Heart right ventricle (tissue), 16 donors: ENCODE data around the gene GLIPR2. TPM values are rescaled to one million over a fixed set of nuclear protein-coding genes. Genes with fewer than 3 reads are reported as not detected.

Experiments
- ATAC-seq, 8 donors: fragments of 200-7000 bp; cut with Tn5 transposase; one replicate each; pipeline ENCODE4 v1.9.1; 2020; ENCODE audit warnings: mild to moderate bottlenecking in 8 of 8, moderate library complexity in 8 of 8, moderate number of reproducible peaks in 1 of 8
- DNase-seq, 2 donors: peaks; one replicate each; pipeline ENCODE4 v3.0.0-alpha.2; 2020
- H3K27ac ChIP-seq, 10 donors: fragments of 200-600 bp; sonication (generic) in 2 of 10; one replicate each; pipeline versions ENCODE4 v1.5.0 to v1.8.0; 2020 to 2022; ENCODE audit warnings: mild to moderate bottlenecking in 3 of 10
- H3K27me3 ChIP-seq, 7 donors: fragments of 200-600 bp; one replicate each; pipeline ENCODE4 v1.8.0; 2021 to 2022; ENCODE audit warnings: mild to moderate bottlenecking in 2 of 7
- H3K36me3 ChIP-seq, 9 donors: fragments of 200-600 bp; sonication (generic) in 1 of 9; one replicate each; pipeline versions ENCODE4 v1.5.0 to v1.8.0; 2020 to 2022; ENCODE audit warnings: mild to moderate bottlenecking in 2 of 9
- H3K4me1 ChIP-seq, 9 donors: fragments of 200-600 bp; sonication (generic) in 1 of 9; one replicate each; pipeline versions ENCODE4 v1.5.0 to v1.8.0; 2020 to 2022; ENCODE audit warnings: mild to moderate bottlenecking in 4 of 9
- H3K4me3 ChIP-seq, 10 donors: fragments of 200-600 bp; sonication (generic) in 2 of 10; one replicate each; pipeline versions ENCODE4 v1.5.0 to v1.8.0; 2020 to 2022; ENCODE audit warnings: mild to moderate bottlenecking in 7 of 10, moderate library complexity in 2 of 10
- H3K9me3 ChIP-seq, 11 donors: fragments of 200-600 bp in 10 of 11; sonication (generic) in 2 of 11; one replicate each; pipeline versions ENCODE4 v1.5.0 to v1.8.0; 2013 to 2022; ENCODE audit warnings: mild to moderate bottlenecking in 2 of 11, control low read depth in 1 of 11, moderate library complexity in 1 of 11
- CTCF ChIP-seq, 9 donors: fragments of 200-600 bp; sonication (generic) in 2 of 9; IDR thresholded peaks; one replicate each; pipeline versions ENCODE4 v1.5.0 to v1.8.0; 2021 to 2022; ENCODE audit warnings: antibody characterized with exemption in 9 of 9, mild to moderate bottlenecking in 5 of 9, moderate library complexity in 1 of 9
- WGBS, 2 donors: extraction: QIAGEN DNeasy Blood & Tissue Kit; methylation state at CpG; one replicate each; pipeline ENCODE4 v1.1.7; 2013; ENCODE audit warnings: inconsistent platforms in 1 of 2; 5-methylcytosine and 5-hydroxymethylcytosine counted together
- intact Hi-C, 10 donors: fragments of 100-400 bp; cut with DNase I; formaldehyde crosslinking; loops; one replicate each; pipeline versions ENCODE4 v1.11.1 to v1.14.2; 2022
- polyA plus RNA-seq, 2 donors: library from polyadenylated mRNA; stranded (reverse); fragments of 200-250 nt; gene quantifications; one replicate each; pipeline ENCODE4 v1.2.3, GENCODE V29; 2013
- total RNA-seq, 10 donors: library from RNA; stranded (reverse); fragmentation: NEBNext Ultra II Directional in 3 of 10; extraction: Animal tissue kit (Norgen Biotek cat#: 25700) in 3 of 10; gene quantifications; one replicate each; pipeline versions ENCODE4 v1.2.1 to v1.2.4, GENCODE V29; 2021 to 2023
- donor health status: Arrhythmogenic right ventricular cardiomyopathy.
- donor health status: ischemic (EF 13 %, LVEDD 7.1; RV severe dilation, severe dysfunction).
- donor health status: healthy with polysubstance abuse.
- donor health status: DM: no; HTN: yes; CAD: no.
- donor health status: DM: no; HTN: no; CAD: no.
- donor health status: ischemic (EF 25% LVEDD 6.9; RV normal size, moderate dysfunction).
- donor health status: ischemic (EF 25% LVEDD 5.7; RV mildly dilated, moderate dysfunction).
- donor health status: healthy.
- donor health status: DM: yes; HTN: yes; CAD: no.
- donor health status: Ischemic cardiomyopathy.
- donor health status: ischemic (EF 35%, LVEDD 5.7; RV mildly dilated, moderate dysfunction).
- donor health status: nonischemic (EF 11% LVEDD 7.7; RV severe dilation, severe dysfunction).
- donor health status: DM: yes; HTN: yes; CAD: no.
- donor health status: PGD.
- donor health status: ischemic (EF 29% LVEDD 5.4; RV normal size, mild dysfunction).
- donor health status: nonischemic (EF 23%, LVEDD 6.1; RV moderate dilation, normal function).

GLIPR2 gene
- total and polyA plus RNA-seq, 12 donors: 4.7 to 19.2 (median 7.1) TPM

- H3K27me3 ChIP-seq: no peaks in the 10 kb centered on the region
- H3K4me3 ChIP-seq: no peak overlapping the region
- H3K27ac ChIP-seq: no peak overlapping the region
- TF ChIP-seq CTCF (IDR thresholded peaks at IDR 0.05): no peak
- intact Hi-C loops: loop anchor here in 1 of 10 donors (5.0 kb wide), 1 partner anchor 139 kb away; no protein-coding TSS in a partner anchor
- 87 to 90% methylated on average over 5 of the region's 5 CpGs for WGBS, 2 donors
- ATAC-seq (no peak), DNase-seq (no peak)
- no peaks in the 10 kb centered on the region for H3K36me3 ChIP-seq
- no peaks in the 10 kb centered on the region for H3K9me3 ChIP-seq
- H3K4me1 ChIP-seq: peaks cover 10 to 26% (median 21%) of the 10 kb centered on the region in 9 donors
These were observed 51.7 kb downstream of the GLIPR2 start for GRCh38 chr9:36188212-36188611.

GRCh38 chr9:36189976-36190375 is 53.4 kb downstream of the GLIPR2 start:
- intact Hi-C loops: loop anchor here in 7 of 10 donors (2.0 to 10.0 kb wide), 6 partner anchors 67 to 372 kb away; partner anchors contain the start of gene GNE (in 2 of the 7)
- Histone ChIP-seq H3K9me3 (no peaks in the 10 kb centered on the region), H3K36me3 (peaks cover 0 to 11% (median 0%) of the 10 kb centered on the region in 9 donors), H3K4me3 (peak overlapping the region; percentile 15 to 97 (median 85)), H3K27me3 (no peaks in the 10 kb centered on the region), H3K4me1 (peaks cover 12 to 44% (median 38%) of the 10 kb centered on the region in 9 donors), H3K27ac (peak overlapping the region in 9 of 10 donors; percentile 83 to 95 (median 89))
- 5 to 6% methylated on average over 9 of the region's 9 CpGs for WGBS, 2 donors
- ATAC-seq: no peak
- DNase-seq: no peak
- no peak for TF ChIP-seq CTCF (IDR thresholded peaks at IDR 0.05)

DNA sequence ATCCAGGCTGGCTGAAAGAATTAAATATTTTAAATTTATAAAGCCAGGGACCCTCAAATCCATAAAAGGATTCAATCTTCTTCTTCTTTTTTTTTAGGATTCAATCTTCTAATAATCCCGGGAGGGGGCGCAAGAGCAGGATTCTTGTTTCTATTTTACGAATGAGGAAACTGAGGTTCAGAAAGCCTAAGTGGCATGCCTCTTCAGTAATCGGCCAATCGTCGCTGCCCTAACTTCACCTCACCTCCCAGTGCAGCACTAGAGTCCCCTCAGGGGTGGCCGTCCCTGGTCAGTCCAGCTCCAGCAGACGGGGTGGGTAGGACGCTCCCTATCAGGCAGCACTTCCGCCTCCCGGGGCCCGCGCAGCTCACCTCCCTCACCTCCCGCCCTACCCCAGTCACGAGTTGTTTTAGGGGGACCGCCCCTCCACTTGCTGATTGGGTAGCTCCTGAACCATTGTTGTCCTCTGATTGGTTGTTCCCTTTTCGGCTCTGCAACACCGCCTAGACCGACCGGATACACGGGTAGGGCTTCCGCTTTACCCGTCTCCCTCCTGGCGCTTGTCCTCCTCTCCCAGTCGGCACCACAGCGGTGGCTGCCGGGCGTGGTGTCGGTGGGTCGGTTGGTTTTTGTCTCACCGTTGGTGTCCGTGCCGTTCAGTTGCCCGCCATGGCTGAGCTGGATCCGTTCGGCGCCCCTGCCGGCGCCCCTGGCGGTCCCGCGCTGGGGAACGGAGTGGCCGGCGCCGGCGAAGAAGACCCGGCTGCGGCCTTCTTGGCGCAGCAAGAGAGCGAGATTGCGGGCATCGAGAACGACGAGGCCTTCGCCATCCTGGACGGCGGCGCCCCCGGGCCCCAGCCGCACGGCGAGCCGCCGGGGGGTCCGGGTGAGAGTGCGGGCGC is 54.1 kb downstream of the GLIPR2 start, which contains the start of gene CLTA:
Gene CLTA, plus strand, starts transcription at position 534 of the 902 bp plus-strand sequence. Its CDS starts 136 bp downstream, at position 670.
- Histone ChIP-seq H3K27ac (peak within 1 kb of the TSS; percentile 48 to 95 (median 88)), H3K4me1 (peaks cover 12 to 45% (median 38%) of the 10 kb centered on the region in 9 donors), H3K9me3 (no peaks in the 10 kb centered on the region), H3K36me3 (peaks cover 0 to 17% (median 0%) of the 10 kb centered on the region in 9 donors), H3K27me3 (no peaks in the 10 kb centered on the region), H3K4me3 (peak within 1 kb of the TSS; percentile 64 to 97 (median 85))
- DNase-seq (peak; percentile 92 to 98), ATAC-seq (peak; percentile 99 to 100 (median 99))
- intact Hi-C loops: loop anchor here in 6 of 10 donors (2.0 to 10.0 kb wide), 6 partner anchors 67 to 372 kb away; partner anchors contain the start of gene GNE (in 2 of the 6)
- peak in 8 of 9 donors; percentile 40 to 72 (median 58) for TF ChIP-seq CTCF (IDR thresholded peaks at IDR 0.05)
- 0% methylated on average over 66 to 68 of the region's 68 CpGs for WGBS, 2 donors

GRCh38 chr9:36191290-36191645 is 54.7 kb downstream of the GLIPR2 start:
- peaks cover 12 to 45% (median 38%) of the 10 kb centered on the region in 9 donors for H3K4me1 ChIP-seq
- intact Hi-C loops: loop anchor here in 6 of 10 donors (2.0 to 10.0 kb wide), 6 partner anchors 66 to 371 kb away; partner anchors contain the start of gene GNE (in 2 of the 6)

More at GRCh38 chr9:36191290-36191645, 54.7 kb downstream of the GLIPR2 start:
- H3K27me3 ChIP-seq: no peaks in the 10 kb centered on the region
- DNase-seq (peak in 1 of 2 donors; percentile 30), ATAC-seq (peak in 2 of 8 donors; percentile 4 to 7)
- 0 to 1% methylated on average over 18 of the region's 18 CpGs for WGBS, 2 donors
- H3K4me3 ChIP-seq: peak overlapping the region; percentile 64 to 97 (median 85)
- no peaks in the 10 kb centered on the region for H3K9me3 ChIP-seq
- no peak for TF ChIP-seq CTCF (IDR thresholded peaks at IDR 0.05)
- H3K36me3 ChIP-seq: peaks cover 0 to 24% (median 0%) of the 10 kb centered on the region in 9 donors
- H3K27ac ChIP-seq: peak overlapping the region; percentile 37 to 95 (median 88)
